HCT116 (cell line): ENCODE data around the gene MED12.

Source experiments
- CEBPB ChIP-seq: IDR thresholded peaks from 2 replicates; pipeline ENCODE4 v1.6.1; 2012; ENCODE audit warnings: low read depth
- CTCF ChIP-seq, 3 experiments: fragments of 200-600 bp in 1 of 3; sonication (generic) in 1 of 3; IDR thresholded peaks in 2 of 3; conservative IDR thresholded peaks in 1 of 3; 2 replicates each; pipeline ENCODE4 v1.5.1; 2012 to 2017; ENCODE audit warnings: low read depth in 2 of 3, low read length in 2 of 3, antibody characterized with exemption in 1 of 3, borderline replicate concordance in 1 of 3, control low read depth in 1 of 3, mild to moderate bottlenecking in 1 of 3, mixed read lengths in 1 of 3, mixed run types in 1 of 3, moderate library complexity in 1 of 3; ENCODE audit not compliant: insufficient read depth in 1 of 3
- POLR2A ChIP-seq: IDR thresholded peaks from 2 replicates; pipeline ENCODE4 v1.7.0; 2011; ENCODE audit warnings: borderline replicate concordance; ENCODE audit not compliant: insufficient read depth, insufficient read length; ENCODE audit errors: extremely low read depth
- POLR2AphosphoS5 ChIP-seq: IDR thresholded peaks from 2 replicates; pipeline ENCODE4 v1.6.1; 2011; ENCODE audit warnings: mild to moderate bottlenecking, low read depth, low read length, moderate library complexity
- YY1 ChIP-seq: IDR thresholded peaks from 2 replicates; pipeline ENCODE4 v1.6.1; 2011; ENCODE audit warnings: low read length, low read depth, moderate library complexity, mild to moderate bottlenecking; ENCODE audit not compliant: insufficient replicate concordance; ENCODE audit errors: extremely low read depth
- ZBTB33 ChIP-seq: IDR thresholded peaks from 2 replicates; pipeline ENCODE4 v1.6.1; 2011; ENCODE audit warnings: mild to moderate bottlenecking, low read length, moderate library complexity; ENCODE audit not compliant: insufficient replicate concordance; ENCODE audit errors: extremely low read depth

GRCh38 chrX:71173440-71173839, 55.0 kb downstream of the MED12 start:
- TF ChIP-seq CTCF (IDR thresholded peaks at IDR 0.05 in 2 of 3, conservative IDR thresholded peaks at IDR 0.05 in 1 of 3; ENCODE audit: borderline replicate concordance in 1 of 3, insufficient read depth in 1 of 3, low read depth in 2 of 3, low read length in 2 of 3) (no peak), POLR2AphosphoS5 (no peak), ZBTB33 (no peak), CEBPB (no peak), YY1 (no peak), POLR2A (no peak)
